Erythroblast (primary cell): Measurements from ENCODE around the gene RAB18.
A peak's percentile ranks its signal among the peaks of the same experiment; 100 is the strongest.
"Not testable (repeated sequence)": the region's sequence is repeated elsewhere in the genome, so short reads cannot be mapped to it uniquely, and the experiment has no call there.

ENCODE experiments used
- DNase-seq, 2 experiments: peaks; one replicate each; lab custom pipeline; 2025; lab: John Stamatoyannopoulos, UW
- GATA1 ChIP-seq: IDR thresholded peaks from 2 replicates; pipeline ENCODE4 v1.6.1; 2011; ENCODE audit warnings: low read depth, mild to moderate bottlenecking, control low read depth, low read length, moderate library complexity
- POLR2A ChIP-seq: IDR thresholded peaks from 2 replicates; pipeline ENCODE4 v1.6.1; 2011; ENCODE audit warnings: mild to moderate bottlenecking, low read length

RAB18 gene

GRCh38 chr10:27541796-27542729, 38.0 kb downstream of the RAB18 start:
- DNase-seq, result peak; percentile 22 to 31
- TF ChIP-seq GATA1 (no peak), POLR2A (no peak)

- no peak for DNase-seq
- TF ChIP-seq POLR2A, result no peak
- no peak for TF ChIP-seq GATA1
Observed at GRCh38 chr10:27542812-27543211, 38.7 kb downstream of the RAB18 start.

- TF ChIP-seq GATA1, result no peak
- no peak for TF ChIP-seq POLR2A
Observed at GRCh38 chr10:27547047-27547446, 42.9 kb downstream of the RAB18 start.

GRCh38 chr10:27547482-27547881, 43.4 kb downstream of the RAB18 start:
- DNase-seq, result no peak
- TF ChIP-seq GATA1 (no peak), POLR2A (no peak)

More at GRCh38 chr10:27547047-27547446, 42.9 kb downstream of the RAB18 start:
- DNase-seq, result no peak

GRCh38 chr10:27550823-27551222, 46.7 kb downstream of the RAB18 start:
- DNase-seq, result no peak
- TF ChIP-seq GATA1, result no peak

- no peak for TF ChIP-seq POLR2A
- no peak for TF ChIP-seq GATA1
- DNase-seq, result peak; percentile 51 to 64
Observed at GRCh38 chr10:27558612-27559020, 54.5 kb downstream of the RAB18 start.

- DNase-seq, result no peak
- TF ChIP-seq GATA1 (no peak), POLR2A (no peak)
Observed at GRCh38 chr10:27561334-27561733, 57.2 kb downstream of the RAB18 start.

- TF ChIP-seq POLR2A (no peak), GATA1 (no peak)
- DNase-seq, result no peak
Observed at GRCh38 chr10:27564398-27564797, 60.3 kb downstream of the RAB18 start.

GRCh38 chr10:27564880-27565279, 60.8 kb downstream of the RAB18 start:
- DNase-seq, result no peak
- no peak for TF ChIP-seq POLR2A
- TF ChIP-seq GATA1, result no peak

GRCh38 chr10:27568196-27569175, 64.4 kb downstream of the RAB18 start:
- no peak for DNase-seq
- TF ChIP-seq POLR2A (no peak), GATA1 (no peak)

- TF ChIP-seq POLR2A, result no peak
- TF ChIP-seq GATA1, result no peak
- no peak for DNase-seq
Observed at GRCh38 chr10:27569946-27570345, 65.8 kb downstream of the RAB18 start.

GRCh38 chr10:27577038-27577437, 72.9 kb downstream of the RAB18 start:
- DNase-seq, result not testable (repeated sequence)

GRCh38 chr10:27578316-27578715, 74.2 kb downstream of the RAB18 start:
- no peak for TF ChIP-seq POLR2A
- TF ChIP-seq GATA1, result no peak
- DNase-seq, result no peak

GRCh38 chr10:27581225-27581624, 77.1 kb downstream of the RAB18 start:
- no peak for TF ChIP-seq GATA1
- TF ChIP-seq POLR2A, result no peak
- DNase-seq, result no peak
